NOMO-1 treated with dmso at 0.1 percent for 144 hours (cell line): ENCODE results near the gene HSPA12B.

Source experiments
- DNase-seq: peaks from one replicate; lab custom pipeline; 2025; ENCODE audit not compliant: unreplicated experiment; lab: John Stamatoyannopoulos, UW

HSPA12B gene

DNA sequence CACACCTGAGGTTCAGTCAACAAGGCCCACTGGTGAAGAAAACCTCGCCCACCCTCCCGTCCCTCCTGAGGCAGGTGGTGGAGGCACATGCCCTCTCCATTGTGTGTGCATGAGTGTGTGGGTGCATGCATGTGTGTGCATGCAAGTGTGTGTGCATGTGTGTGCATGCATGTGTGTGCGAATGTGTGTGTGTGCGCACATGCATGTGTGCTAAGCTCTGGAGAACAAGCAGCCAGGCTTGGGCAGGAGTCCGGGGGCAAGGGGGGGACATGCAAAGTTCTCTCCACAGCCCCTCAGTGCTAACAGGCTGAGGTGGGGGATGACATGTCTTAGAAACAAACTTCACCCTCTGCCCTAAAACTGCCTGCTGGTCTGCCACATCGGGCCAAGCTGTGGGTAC, 3.1 kb upstream of the HSPA12B start:
- DNase-seq = no peak

DNA sequence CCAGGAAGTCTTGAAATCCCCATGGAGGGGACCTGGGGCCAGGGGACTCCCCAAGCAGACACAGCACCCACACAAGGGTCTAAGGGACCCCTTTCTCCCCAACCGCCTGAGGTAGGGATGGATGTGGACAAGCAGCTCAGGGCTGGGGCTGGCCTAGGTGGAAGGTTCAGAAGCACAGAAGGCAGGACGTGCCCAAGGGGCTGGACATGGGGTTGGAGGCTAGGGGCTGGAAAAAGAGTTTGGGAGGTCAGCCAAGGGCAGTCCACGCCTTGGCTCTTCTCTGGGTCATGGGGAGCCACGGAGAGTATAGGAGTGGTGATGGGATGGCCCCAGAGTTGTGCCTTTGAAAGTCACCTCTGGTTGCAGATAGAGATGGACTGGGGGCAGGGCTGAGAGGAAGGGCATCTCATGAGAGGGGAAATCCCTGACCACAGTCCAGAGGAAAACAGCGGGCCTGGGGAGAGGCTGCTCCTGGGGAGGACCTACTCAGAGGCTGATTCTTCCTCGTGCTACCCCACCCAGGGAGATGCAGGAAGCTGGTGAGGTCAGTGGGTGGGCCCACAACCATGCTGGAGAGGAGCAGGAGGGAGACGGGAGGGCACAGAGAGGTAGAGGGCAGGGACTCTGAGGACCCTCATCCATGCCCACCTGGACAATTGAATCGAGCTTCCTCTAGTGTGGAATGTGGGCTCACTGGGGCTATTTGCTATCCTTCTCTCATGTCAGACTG, 2.5 kb upstream of the HSPA12B start:
- no peak for DNase-seq

DNA sequence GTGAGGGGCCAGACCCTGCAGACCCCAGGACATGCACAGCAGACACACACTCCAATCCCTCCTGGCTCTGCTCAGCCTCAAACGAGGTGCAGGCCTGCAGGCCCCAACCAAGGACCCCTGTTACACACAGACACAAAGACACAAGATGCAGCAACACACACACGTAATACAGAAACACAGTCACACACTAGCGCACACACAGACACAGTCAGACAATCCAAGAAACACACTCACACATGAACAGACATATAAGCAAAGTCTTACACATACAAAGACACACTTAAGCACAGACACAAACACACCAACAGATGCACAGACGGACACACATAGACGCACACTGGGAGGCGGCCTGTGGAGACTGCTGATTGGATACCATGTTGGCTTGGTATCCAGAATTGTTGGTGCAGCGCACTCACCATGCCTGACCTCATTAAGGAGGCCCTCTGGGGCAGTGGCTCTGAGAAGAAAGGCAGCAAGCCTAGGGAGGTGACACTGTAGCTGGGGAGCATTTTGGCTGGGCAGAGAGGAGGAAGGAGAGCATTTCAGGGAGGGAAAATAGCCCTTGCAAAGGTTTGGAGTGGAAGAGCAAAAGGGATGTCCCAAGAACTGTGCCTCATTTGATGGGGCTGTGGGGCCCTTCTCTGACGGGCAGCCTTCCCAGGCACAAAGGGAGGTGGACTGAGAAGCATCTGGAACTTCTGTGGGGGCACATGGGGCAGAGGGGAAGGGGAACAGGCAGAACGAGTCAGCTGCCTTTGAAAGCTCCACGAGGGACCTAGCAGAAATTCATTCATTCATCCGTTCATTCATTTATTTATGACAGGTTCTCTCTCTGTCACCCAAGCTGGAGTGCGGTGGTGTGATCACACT, 1.4 kb upstream of the HSPA12B start:
- no peak for DNase-seq

DNA sequence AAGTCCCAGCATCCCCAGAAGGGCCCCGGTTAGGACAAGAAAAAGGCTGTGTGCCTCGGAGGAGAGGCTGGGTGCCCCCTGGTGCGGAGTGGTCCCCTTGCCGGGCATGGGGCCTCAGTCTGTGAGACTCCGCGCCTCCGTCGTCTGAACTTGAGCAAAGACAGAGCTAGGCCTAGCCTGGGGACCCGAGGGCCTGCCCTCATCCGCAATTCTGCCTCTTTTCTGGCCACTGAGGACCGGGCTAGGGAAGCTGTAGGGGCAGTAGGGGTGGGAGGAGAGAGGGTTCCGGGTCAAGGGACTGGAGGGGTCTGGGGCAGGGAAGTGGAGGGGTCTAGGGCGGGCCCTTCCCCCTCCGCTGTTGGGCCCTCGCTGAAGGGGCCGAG, 550 bp upstream of the HSPA12B start:
- no peak for DNase-seq

DNA sequence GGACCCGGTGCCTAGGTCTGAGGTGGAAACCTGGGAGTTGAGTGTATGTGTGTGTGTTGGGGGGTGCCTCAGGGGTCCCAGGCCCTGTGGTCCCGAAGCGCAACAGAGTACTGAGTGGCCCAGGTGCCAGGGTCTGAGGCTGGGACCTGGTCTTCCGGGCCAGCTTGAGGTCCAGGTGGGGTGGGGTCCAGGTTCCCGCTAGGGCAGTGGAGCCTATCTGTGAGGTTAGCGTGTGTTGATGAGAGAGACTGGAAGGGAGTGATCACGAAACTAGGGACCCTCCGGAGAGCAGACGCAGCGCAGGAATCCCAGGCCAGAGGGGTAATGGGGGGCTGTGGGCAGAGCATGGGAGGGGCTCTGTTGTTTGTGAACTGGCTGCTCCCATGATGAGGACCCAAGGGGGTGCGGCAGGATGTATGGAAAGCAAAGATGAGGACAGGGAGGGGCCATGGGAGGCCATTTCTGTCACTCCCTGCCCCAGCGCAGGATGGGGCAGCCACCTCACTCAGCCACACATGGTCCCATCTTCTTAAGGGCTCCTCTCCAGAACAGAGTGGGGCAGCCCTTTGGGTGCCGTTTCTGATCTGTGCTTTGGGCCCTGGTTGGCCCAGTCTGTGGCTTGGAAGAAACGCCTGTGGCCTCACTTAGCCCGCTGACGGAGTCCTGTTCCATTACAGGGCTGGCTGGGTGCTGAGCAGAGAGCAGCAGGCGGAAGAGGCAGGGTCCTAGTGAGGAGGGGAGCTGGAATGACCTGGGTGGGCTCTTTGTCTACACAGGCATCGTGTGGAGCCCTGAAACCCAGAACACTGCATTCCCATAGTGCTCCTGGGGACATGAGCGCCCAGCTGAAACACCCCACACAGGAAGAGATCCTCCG, 872 bp downstream of the HSPA12B start:
- no peak for DNase-seq

DNA sequence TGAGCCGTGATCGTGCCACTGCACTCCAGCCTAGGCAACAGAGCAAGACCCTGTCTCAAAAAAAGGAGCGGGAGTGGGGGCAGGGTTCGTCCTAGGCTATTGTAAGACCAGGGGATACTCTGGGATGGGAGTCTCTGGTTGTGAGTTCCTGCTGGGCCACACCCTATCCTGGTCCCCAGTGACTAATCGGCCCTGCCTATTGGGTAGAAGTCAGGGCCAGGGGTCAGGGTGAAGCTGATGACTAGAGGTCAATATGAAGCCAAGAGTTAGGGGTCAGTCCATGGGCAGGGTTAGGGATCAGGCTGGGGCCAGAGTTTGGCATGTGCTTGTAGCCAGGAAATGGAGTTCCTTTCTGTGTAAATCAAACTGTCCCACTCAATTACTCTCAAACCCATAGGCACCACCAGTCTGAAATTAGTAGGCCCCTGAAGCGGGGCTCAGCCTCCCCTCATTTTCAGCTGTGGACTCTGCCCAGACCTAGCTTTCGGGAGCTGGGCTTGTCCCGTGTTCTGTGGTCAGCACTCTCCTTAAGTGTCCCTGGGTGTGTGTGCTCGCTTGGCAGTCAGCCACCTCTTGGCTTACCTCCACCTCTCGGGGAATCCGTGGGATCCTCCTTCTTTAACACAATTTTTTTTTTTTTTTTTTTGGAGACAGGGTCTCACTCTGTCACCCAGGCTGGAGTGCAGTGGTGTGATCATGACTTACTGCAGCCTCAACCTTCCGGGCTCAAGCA, 1.8 kb downstream of the HSPA12B start:
- no peak for DNase-seq

DNA sequence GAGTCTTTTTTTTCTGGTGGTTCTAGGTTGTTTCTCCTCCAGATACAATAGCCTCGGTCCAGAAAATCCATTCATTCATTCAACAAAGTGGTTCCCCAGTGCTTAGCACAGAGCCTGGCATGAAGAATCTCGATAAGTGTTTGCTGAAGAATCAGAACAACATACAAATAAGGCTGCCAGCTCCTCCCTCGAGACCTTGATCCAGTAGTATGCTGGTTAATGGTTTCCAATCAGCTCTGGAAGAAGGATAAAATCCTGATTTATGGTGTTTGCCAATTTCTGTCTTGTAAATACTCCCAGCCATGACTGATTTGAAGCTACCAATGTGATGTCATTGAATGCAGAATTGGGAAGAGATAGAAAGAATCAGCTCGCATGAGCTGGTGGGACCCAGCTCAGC, 3.3 kb downstream of the HSPA12B start:
- no peak for DNase-seq

DNA sequence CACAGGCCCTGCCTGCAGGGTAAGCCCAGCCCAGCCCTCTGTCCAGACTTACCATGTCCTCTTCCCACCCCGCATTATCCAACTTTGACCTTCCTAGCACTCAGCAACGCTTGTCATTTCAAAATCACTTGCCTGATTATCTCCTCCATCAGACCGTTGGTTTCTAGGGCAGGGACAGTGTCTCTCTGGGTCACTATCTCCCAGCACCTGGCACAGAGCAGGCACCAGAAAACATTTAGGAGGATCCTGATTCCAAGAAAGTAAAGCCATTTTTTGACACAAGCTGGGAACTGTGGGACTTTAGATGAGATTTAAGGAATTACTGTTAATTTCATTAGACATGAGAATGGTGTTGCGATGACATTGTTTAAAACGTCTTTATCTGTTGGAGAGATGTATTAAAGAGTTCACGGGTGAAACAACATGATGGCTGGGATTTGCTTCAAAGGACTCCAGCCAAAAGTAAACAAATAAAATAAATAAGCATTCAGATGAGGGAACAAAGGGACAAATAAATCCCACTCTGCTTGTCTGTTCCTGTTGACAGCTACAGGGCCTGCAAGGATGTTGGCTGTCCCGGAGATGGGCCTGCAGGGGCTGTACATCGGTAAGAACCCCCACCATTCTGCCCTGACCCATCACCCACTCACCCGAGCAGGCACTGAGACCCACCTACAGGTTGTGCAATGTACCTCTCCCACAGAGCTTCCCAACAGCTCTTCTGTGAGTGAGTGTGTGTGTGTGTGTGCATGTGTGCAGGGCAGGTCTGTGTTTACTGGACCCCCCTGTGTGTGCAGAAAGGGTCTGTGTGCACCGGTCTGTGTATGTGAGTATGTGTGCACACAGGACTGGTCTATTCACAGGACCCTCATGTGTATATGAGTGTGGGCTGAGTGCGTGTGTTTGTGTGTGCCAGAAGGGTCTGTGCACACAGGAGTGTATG, 5.9 kb downstream of the HSPA12B start:
- DNase-seq = no peak

DNA sequence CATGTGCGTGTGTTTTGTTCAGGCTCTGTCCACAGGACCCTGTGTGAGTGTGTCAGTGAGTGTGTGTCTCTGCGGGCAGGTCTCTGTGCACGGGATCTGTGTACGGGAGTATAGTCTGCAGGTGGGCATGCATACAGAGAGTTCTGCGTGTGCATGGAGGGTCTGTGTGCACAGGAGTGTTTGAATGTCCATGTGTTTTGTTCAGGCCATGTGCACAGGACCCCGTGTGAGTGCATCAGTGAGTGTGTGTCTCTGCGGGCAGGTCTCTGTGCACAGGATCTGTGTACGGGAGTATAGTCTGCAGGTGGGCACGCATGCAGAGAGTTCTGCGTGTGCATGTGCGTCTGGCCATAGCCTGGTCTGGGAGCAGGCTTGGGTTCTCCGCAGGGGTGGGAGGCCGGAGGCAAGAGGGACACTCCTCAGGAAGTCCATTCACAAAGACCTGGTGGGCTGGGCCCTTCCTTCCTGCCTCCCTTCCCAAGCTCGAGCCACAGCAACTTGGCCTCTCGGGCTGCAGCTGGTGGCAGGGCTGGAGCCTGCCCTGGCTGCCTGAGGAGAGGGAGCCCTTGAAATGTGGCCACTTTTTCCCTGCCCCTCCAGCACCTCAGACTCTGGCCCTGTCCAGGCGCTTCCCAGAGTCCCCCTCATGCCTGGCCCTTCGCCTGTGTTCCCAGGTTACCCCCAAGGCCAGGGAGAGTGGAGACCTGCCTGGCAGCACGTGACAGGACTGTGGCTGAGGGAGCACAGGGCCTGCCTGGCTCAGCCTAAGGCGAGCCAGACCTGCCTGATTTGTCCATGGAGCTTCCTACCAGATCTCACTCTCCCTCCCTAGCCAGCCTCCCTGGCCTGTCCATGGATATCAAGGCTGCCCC, 6.8 kb downstream of the HSPA12B start:
- DNase-seq = no peak

DNA sequence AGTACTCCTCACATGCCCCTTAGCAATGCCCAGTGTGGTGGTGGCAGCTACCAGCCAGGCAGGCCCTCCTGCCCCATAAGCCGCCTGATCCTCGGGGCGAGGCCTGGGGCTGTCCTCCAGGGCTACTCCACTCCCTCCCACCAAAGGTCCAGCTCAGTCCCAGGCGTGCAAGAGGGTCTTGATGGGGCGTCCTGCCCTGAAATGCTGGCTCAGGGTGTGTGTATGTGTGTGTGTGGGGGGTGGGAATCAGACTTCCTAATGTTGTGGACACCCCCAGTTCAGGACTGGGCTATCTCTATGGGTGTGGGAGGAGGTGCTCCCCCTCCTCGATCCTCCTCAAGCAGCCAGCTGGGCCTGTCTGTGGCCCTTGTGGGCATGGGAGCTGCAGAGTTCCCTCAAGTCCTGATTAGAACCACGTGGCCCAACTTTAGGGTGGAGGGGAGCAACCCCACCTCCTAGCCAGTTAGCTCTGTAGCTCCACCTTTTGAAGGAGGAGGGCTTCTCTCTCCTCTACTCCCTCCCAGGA, 7.5 kb downstream of the HSPA12B start:
- DNase-seq = no peak

DNA sequence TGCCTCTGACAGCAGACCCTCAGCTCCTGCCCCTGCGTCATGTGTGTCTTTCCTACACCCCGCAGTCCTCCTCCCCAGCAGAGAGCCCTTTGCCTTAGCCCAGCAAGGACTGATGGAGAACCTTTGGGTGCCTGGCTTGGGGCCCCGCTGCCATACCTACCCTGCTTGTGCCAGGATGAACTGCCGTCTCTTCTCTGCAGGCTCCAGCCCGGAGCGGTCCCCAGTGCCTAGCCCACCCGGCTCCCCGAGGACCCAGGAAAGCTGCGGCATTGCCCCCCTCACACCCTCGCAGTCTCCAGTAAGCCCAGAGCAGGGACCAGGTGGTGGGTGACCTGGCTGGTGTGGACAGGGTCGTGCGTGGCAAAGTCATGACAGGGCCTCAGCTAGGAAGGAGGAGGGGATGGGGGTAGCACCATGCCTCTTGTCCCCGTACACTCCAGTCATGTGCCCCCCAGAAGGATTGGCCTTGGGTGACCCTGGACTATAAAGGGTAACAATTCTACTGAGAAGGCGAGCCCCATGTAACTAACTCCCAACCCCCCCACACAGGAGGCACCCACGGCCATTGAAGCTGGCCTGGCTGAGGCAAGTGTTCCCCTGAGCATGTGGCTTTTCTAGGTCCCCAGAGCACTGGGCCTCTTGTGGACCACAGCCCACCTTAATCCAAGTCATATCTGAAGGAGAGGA, 8.3 kb downstream of the HSPA12B start:
- no peak for DNase-seq

DNA sequence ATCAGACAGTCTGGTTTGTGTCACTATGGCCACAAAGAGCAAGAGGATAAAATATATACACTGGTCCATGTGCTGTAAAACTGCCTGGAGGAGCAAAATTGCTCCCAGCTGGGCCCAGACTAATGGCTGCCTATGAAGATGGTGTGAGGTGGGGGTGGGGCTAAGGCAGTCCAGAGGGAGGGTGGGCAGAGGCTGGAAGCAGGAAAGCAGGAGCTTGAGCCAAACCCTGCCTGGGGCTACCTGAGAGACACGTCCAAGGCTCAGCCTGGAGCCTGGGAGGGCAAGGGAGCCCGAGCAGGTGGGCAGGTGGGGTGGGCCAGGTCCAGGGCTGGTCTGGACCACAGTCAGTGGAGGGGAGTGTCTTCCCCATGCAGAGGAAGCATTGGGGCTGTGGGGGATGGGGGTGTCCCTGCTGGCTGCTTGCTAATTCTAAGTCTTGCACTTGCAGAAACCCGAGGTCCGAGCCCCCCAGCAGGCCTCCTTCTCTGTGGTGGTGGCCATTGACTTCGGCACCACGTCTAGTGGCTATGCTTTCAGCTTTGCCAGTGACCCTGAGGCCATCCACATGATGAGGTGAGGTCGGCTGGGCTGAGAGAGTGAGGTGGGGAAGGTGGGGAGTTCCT, 9.5 kb downstream of the HSPA12B start:
- no peak for DNase-seq

DNA sequence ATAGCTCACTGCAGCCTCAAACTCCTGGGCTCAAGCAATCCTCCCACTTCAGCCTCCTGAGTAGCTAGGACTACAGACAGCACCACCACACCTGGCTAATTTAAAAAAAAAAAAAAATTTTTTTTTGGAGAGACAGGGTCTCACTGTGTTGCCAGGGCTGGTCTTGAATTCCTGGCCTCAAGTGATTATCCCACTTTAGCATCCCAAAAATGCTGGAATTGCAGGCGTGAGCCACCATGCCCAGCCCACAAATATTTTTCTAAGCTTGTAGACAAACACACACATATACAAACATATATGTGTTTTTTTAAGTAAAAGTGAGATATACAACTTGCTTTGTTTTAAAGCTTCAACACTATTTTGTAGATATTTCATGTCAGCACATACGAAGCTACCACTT, 10.8 kb downstream of the HSPA12B start:
- DNase-seq = no peak

DNA sequence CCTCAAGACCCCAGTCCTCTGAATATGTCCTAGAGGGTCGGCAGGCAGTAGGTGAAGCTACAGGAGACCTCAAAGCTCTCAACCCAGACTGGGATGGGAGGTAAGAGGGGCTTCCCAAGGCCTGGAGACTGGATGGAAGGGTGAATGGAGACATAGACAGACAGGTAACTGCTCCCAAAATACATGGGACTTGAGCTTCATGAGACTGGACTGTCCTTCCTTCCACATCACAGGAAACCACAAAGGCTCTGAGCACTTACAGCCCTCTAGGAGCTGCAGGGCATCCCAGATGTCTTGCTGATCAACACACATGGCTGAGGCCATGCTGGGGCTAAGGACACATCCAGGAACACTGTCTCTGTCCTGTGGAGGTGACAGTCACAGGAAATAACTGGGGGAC, 11.6 kb downstream of the HSPA12B start:
- DNase-seq = no peak

DNA sequence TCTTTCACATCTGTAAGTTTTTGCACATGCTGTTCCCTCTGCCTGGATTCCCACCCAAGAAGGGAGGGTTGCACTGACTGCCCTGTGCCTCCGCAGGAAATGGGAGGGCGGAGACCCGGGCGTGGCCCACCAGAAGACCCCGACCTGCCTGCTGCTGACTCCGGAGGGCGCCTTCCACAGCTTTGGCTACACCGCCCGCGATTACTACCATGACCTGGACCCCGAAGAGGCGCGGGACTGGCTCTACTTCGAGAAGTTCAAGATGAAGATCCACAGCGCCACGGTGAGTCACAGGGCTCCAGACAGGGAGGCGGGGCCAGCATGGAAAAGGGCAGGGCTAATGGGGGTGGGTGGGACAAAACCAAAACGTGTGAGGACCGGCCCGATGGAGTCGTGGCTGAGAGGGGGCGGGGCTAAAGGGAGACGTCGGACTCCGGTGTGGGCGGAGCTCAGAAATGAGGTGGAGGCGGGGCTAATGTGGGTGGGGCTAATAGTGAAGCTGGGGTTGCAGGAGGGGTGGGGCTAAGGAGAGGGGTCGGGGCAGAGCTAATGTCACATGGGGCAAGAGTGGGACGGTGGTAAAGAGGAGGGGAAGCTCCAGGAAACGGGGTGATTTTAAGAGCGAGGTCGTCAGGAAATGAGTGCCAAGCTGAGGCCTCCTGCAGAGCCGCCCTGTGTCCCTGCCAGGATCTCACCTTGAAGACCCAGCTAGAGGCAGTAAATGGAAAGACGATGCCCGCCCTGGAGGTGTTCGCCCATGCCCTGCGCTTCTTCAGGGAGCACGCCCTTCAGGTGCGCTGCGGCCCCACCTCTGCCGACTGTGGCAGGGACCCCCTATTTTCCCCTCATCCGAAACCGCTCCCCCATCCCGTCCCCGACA, 12.6 kb downstream of the HSPA12B start:
- DNase-seq = no peak

DNA sequence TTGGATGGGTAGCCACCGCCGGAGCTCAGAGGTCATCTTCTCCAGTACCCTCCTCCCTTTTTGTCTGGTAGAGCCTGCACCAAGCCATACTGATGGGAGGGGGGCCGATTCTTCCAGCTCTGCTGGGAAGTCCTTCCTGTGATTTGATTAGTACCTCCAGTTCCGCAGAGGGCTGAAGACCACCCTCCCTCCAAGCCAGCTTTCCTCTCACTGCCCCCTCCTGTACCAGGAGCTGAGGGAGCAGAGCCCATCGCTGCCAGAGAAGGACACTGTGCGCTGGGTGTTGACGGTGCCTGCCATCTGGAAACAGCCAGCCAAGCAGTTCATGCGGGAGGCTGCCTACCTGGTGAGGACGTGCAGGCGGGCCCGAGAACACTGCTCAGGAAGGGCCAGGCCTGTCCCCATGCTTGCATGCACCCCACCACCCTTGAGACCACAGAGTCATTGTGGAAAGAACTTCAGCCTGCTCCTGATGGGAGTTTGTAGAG, 13.2 kb downstream of the HSPA12B start:
- DNase-seq = no peak
